GM12878 (cell line): ENCODE results near the gene CDX1. TPM values are rescaled to one million over a fixed set of nuclear protein-coding genes. Genes with fewer than 3 reads are reported as not detected.

Experiments used
- ATAC-seq: fragments of 200-7000 bp; cut with Tn5 transposase; 3 replicates; pipeline ENCODE4 v1.9.1; 2020; ENCODE audit warnings: mild to moderate bottlenecking, moderate library complexity
- BruUV-seq: library from RNA; stranded (reverse); fragments of 400-500 nt; replicated peaks from 2 replicates; lab custom pipeline; 2021; lab: Mats Ljungman, UMichigan
- CTCF ChIA-PET: fragments of 300-600 bp; sonication (Branson Sonifier 250); formaldehyde crosslinking; extraction: SDS; loops from one replicate; lab custom pipeline; 2021; ENCODE audit warnings: inconsistent platforms; lab: Yijun Ruan, JAX
- POLR2A ChIA-PET: fragments of 350-600 bp; formaldehyde crosslinking; extraction: SDS; loops from one replicate; lab custom pipeline; 2021; ENCODE audit warnings: inconsistent platforms; lab: Charles Lee
- RAD21 ChIA-PET: fragments of 300-600 bp; sonication (Branson Sonifier 250); formaldehyde crosslinking; loops from one replicate; lab custom pipeline; 2023; ENCODE audit warnings: antibody characterized with exemption; ENCODE audit not compliant: unreplicated experiment; lab: Charles Lee
- SMC1A ChIA-PET: fragments of 300-600 bp; sonication (Branson Sonifier 250); formaldehyde crosslinking; loops from one replicate; lab custom pipeline; 2023; ENCODE audit not compliant: unreplicated experiment, uncharacterized antibody; lab: Charles Lee
- DNase-seq: peaks from one replicate; pipeline ENCODE4 v3.0.0-alpha.2; 2011; ENCODE audit warnings: low read depth, low spot score
- FAIRE-seq: peaks from 3 replicates; lab custom pipeline; 2011; peaks lifted over from hg19 to GRCh38; lab: Jason Lieb, UNC
- H2AFZ ChIP-seq: 2 replicates; pipeline ENCODE4 v1.6.0; 2011; ENCODE audit warnings: low read depth, low read length, control low read depth; ENCODE audit not compliant: control insufficient read depth
- H3K27ac ChIP-seq: 2 replicates; pipeline ENCODE4 v1.5.1; 2011; ENCODE audit warnings: control low read depth; ENCODE audit not compliant: control insufficient read depth, insufficient read depth
- H3K27me3 ChIP-seq, 2 experiments: replicated peaks in 1 of 2; 2 replicates each; pipeline versions ENCODE4 v1.6.0 to v1.6.1; 2011; ENCODE audit warnings: low read length in 1 of 2; ENCODE audit not compliant: control insufficient read depth in 2 of 2, insufficient read depth in 2 of 2
- H3K36me3 ChIP-seq, 2 experiments: 2 replicates each; pipeline ENCODE4 v1.5.1; 2011; ENCODE audit warnings: low read length in 1 of 2; ENCODE audit not compliant: control insufficient read depth in 2 of 2, insufficient read depth in 2 of 2
- H3K4me1 ChIP-seq: 2 replicates; pipeline ENCODE4 v1.6.1; 2011; ENCODE audit warnings: mild to moderate bottlenecking, low read length, moderate library complexity, mixed read lengths; ENCODE audit not compliant: control insufficient read depth, insufficient read depth
- H3K4me2 ChIP-seq: 2 replicates; pipeline ENCODE4 v1.6.0; 2011; ENCODE audit warnings: control low read depth; ENCODE audit not compliant: control insufficient read depth, insufficient read depth
- H3K4me3 ChIP-seq: fragments of 200-600 bp; sonication (generic); 2 replicates; pipeline ENCODE4 v1.5.1; 2016
- H3K79me2 ChIP-seq: 2 replicates; pipeline ENCODE4 v1.6.0; 2011; ENCODE audit warnings: low read length; ENCODE audit not compliant: control insufficient read depth, insufficient read depth
- H3K9ac ChIP-seq: 2 replicates; pipeline ENCODE4 v1.8.0; 2011; ENCODE audit warnings: low read length, control low read depth, mixed read lengths; ENCODE audit not compliant: control insufficient read depth, insufficient read depth
- H3K9me3 ChIP-seq: replicated peaks from 3 replicates; pipeline ENCODE4 v1.5.1; 2011; ENCODE audit warnings: mild to moderate bottlenecking, low read length; ENCODE audit not compliant: control insufficient read depth, insufficient read depth
- H4K20me1 ChIP-seq: 2 replicates; pipeline ENCODE4 v1.6.0; 2011; ENCODE audit not compliant: control insufficient read depth, insufficient read depth
- BRCA1 ChIP-seq: IDR thresholded peaks from 2 replicates; pipeline ENCODE4 v1.6.1; 2011; ENCODE audit warnings: low read depth, low read length, improper control_type of control experiment
- CHD1 ChIP-seq: IDR thresholded peaks from 2 replicates; pipeline ENCODE4 v1.6.1; 2012; ENCODE audit warnings: low read depth, low read length, improper control_type of control experiment
- EED ChIP-seq: sonication (generic); IDR thresholded peaks from 2 replicates; pipeline ENCODE4 v1.6.1; 2016; ENCODE audit warnings: antibody characterized with exemption, low read depth
- FOXM1 ChIP-seq: IDR thresholded peaks from 2 replicates; pipeline ENCODE4 v1.6.1; 2012; ENCODE audit warnings: low read depth, mild to moderate bottlenecking, inconsistent platforms, low read length, moderate library complexity
- PBX3 ChIP-seq: IDR thresholded peaks from 2 replicates; pipeline ENCODE4 v1.6.1; 2011; ENCODE audit warnings: mild to moderate bottlenecking, low read depth, low read length, moderate library complexity; ENCODE audit not compliant: insufficient replicate concordance
- SUPT20H ChIP-seq: IDR thresholded peaks from 2 replicates; pipeline ENCODE4 v1.6.1; 2011; ENCODE audit warnings: low read depth, mild to moderate bottlenecking, low read length, moderate library complexity, borderline replicate concordance; ENCODE audit not compliant: control insufficient read depth
- ZNF207 ChIP-seq: fragments of 450-650 bp; IDR thresholded peaks from 2 replicates; pipeline ENCODE4 v1.6.1; 2014; ENCODE audit warnings: antibody characterized with exemption, mild to moderate bottlenecking, borderline replicate concordance
- WGBS: methylation state at CpG from one replicate; pipeline ENCODE4 v1.1.6; 2016; ENCODE audit warnings: low lambda C conversion rate; ENCODE audit not compliant: insufficient replicate concordance, insufficient coverage; ENCODE audit errors: missing lambda C conversion rate; 5-methylcytosine and 5-hydroxymethylcytosine counted together
- in situ Hi-C: fragments of 300-500 bp; cut with MboI; formaldehyde crosslinking; loops from 9 replicates; pipeline ENCODE4 v1.14.3; 2018; ENCODE audit warnings: mixed read lengths
- intact Hi-C: fragments of 100-400 bp; cut with micrococcal nuclease; formaldehyde crosslinking; loops from one replicate; pipeline ENCODE4 v1.14.2; 2022; ENCODE audit not compliant: unreplicated experiment
- polyA plus RNA-seq, 11 experiments: library from polyadenylated mRNA; depleted of rRNA in 4 of 11; unstranded in 6 of 11; stranded (reverse) in 5 of 11; fragments of >200 nt; fragmentation: Nextera tagmentation in 4 of 11; fragmentation: Illumina TruSeq in 1 of 11; extraction: Ambion mirVana in 4 of 11; extraction: Trizol in 1 of 11; gene quantifications; 1 replicate in 1 of 11; 2 replicates in 10 of 11; pipeline versions ENCODE4 v1.2.1 to v1.2.3, GENCODE V29; 2011 to 2016; ENCODE audit warnings: inconsistent platforms in 2 of 11, missing spikeins in 2 of 11, low read depth in 1 of 11
- total RNA-seq, 4 experiments: library from RNA; depleted of rRNA in 3 of 4; stranded (reverse); fragments of >200 nt in 3 of 4; fragmentation: Illumina TruSeq in 1 of 4; extraction: Trizol in 1 of 4; gene quantifications; 2 replicates each; pipeline versions ENCODE4 v1.2.1 to v1.2.3, GENCODE V29; 2013 to 2021
- TF ChIP-seq, protein P1 (sequence below): fragments of 450-650 bp; formaldehyde crosslinking; IDR thresholded peaks from 2 replicates; pipeline ENCODE4 v1.4.0; 2020; ENCODE audit warnings: mild to moderate bottlenecking, moderate library complexity
- TF ChIP-seq, protein P2 (sequence below): fragments of 450-650 bp; IDR thresholded peaks from 2 replicates; pipeline ENCODE4 v1.6.1; 2016; ENCODE audit warnings: mild to moderate bottlenecking
- TF ChIP-seq, protein P3 (sequence below): fragments of 450-650 bp; IDR thresholded peaks from 2 replicates; pipeline ENCODE4 v1.6.1; 2017; ENCODE audit warnings: mild to moderate bottlenecking, moderate library complexity
- TF ChIP-seq, protein P4 (sequence below): IDR thresholded peaks from 2 replicates; pipeline ENCODE4 v1.6.1; 2012; ENCODE audit warnings: low read length, inconsistent platforms

The CDX1 gene
- total and polyA plus RNA-seq, 10 of the 15 experiments (the other 5 are each of a cell fraction or from before 2014, with no cell fraction given), result not detected

DNA sequence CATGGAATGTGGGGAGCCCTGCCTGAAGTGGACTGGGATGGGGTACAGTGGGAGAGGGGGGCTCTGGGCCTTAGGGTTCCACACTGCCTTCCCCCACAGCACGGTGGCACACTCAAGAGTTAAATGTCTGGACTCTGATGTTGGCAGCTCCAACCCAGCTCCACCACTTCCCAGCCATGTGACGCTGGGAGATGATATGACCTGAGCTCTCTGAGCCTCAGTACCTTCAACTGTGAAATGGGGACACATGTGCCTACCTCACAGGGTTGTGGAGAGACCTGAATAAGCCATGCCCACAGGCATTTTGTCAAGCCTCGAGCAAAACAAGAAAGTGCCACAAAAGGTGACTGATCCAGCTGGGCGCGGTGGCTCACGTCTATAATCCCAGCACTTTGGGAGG, 7.5 kb upstream of the CDX1 start:
- DNase-seq, result no peak
- Histone ChIP-seq H2AFZ (no peak overlapping the region), H3K4me1 (peaks cover 13% of the 10 kb centered on the region), H3K9ac (no peak overlapping the region), H3K27me3 (no peaks in the 10 kb centered on the region), H3K4me2 (no peak overlapping the region), H3K79me2 (no peaks in the 10 kb centered on the region), H3K4me3 (no peak overlapping the region), H3K36me3 (no peaks in the 10 kb centered on the region), H4K20me1 (no peaks in the 10 kb centered on the region), H3K9me3 (no peaks in the 10 kb centered on the region), H3K27ac (no peak overlapping the region)
- no TSS peak for BruUV-seq
- WGBS, result 52% methylated on average over 6 of the region's 6 CpGs
- ChIA-PET SMC1A (interaction anchor here (0.7 to 1.1 kb wide), 2 partner anchors 12 to 192 kb away, joined by 3 to 4 read pairs; no protein-coding TSS in a partner anchor), POLR2A (interaction anchor here (0.5 to 1.1 kb wide), 3 partner anchors 12 to 132 kb away, joined by 3 to 4 read pairs (median 3); no protein-coding TSS in a partner anchor), CTCF (interaction anchor here (0.7 to 6.7 kb wide), 10 partner anchors 14 to 291 kb away, joined by 3 to 68 read pairs (median 3); partner anchors contain the start of gene RPS14), RAD21 (interaction anchor here (0.6 to 2.2 kb wide), 8 partner anchors 18 to 278 kb away, joined by 3 to 8 read pairs (median 4); no protein-coding TSS in a partner anchor)
- in situ Hi-C loops (no loop called here), intact Hi-C loops (no loop called here)
- no peak for ATAC-seq
- FAIRE-seq, result no peak
- TF ChIP-seq ZNF207, result no peak
- TF ChIP-seq, protein P1, sequence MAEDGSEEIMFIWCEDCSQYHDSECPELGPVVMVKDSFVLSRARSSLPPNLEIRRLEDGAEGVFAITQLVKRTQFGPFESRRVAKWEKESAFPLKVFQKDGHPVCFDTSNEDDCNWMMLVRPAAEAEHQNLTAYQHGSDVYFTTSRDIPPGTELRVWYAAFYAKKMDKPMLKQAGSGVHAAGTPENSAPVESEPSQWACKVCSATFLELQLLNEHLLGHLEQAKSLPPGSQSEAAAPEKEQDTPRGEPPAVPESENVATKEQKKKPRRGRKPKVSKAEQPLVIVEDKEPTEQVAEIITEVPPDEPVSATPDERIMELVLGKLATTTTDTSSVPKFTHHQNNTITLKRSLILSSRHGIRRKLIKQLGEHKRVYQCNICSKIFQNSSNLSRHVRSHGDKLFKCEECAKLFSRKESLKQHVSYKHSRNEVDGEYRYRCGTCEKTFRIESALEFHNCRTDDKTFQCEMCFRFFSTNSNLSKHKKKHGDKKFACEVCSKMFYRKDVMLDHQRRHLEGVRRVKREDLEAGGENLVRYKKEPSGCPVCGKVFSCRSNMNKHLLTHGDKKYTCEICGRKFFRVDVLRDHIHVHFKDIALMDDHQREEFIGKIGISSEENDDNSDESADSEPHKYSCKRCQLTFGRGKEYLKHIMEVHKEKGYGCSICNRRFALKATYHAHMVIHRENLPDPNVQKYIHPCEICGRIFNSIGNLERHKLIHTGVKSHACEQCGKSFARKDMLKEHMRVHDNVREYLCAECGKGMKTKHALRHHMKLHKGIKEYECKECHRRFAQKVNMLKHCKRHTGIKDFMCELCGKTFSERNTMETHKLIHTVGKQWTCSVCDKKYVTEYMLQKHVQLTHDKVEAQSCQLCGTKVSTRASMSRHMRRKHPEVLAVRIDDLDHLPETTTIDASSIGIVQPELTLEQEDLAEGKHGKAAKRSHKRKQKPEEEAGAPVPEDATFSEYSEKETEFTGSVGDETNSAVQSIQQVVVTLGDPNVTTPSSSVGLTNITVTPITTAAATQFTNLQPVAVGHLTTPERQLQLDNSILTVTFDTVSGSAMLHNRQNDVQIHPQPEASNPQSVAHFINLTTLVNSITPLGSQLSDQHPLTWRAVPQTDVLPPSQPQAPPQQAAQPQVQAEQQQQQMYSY (CRISPR knock-in tag), result no peak
- TF ChIP-seq PBX3, result no peak
- TF ChIP-seq, protein P2, sequence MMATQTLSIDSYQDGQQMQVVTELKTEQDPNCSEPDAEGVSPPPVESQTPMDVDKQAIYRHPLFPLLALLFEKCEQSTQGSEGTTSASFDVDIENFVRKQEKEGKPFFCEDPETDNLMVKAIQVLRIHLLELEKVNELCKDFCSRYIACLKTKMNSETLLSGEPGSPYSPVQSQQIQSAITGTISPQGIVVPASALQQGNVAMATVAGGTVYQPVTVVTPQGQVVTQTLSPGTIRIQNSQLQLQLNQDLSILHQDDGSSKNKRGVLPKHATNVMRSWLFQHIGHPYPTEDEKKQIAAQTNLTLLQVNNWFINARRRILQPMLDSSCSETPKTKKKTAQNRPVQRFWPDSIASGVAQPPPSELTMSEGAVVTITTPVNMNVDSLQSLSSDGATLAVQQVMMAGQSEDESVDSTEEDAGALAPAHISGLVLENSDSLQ, result no peak
- TF ChIP-seq, protein P3, sequence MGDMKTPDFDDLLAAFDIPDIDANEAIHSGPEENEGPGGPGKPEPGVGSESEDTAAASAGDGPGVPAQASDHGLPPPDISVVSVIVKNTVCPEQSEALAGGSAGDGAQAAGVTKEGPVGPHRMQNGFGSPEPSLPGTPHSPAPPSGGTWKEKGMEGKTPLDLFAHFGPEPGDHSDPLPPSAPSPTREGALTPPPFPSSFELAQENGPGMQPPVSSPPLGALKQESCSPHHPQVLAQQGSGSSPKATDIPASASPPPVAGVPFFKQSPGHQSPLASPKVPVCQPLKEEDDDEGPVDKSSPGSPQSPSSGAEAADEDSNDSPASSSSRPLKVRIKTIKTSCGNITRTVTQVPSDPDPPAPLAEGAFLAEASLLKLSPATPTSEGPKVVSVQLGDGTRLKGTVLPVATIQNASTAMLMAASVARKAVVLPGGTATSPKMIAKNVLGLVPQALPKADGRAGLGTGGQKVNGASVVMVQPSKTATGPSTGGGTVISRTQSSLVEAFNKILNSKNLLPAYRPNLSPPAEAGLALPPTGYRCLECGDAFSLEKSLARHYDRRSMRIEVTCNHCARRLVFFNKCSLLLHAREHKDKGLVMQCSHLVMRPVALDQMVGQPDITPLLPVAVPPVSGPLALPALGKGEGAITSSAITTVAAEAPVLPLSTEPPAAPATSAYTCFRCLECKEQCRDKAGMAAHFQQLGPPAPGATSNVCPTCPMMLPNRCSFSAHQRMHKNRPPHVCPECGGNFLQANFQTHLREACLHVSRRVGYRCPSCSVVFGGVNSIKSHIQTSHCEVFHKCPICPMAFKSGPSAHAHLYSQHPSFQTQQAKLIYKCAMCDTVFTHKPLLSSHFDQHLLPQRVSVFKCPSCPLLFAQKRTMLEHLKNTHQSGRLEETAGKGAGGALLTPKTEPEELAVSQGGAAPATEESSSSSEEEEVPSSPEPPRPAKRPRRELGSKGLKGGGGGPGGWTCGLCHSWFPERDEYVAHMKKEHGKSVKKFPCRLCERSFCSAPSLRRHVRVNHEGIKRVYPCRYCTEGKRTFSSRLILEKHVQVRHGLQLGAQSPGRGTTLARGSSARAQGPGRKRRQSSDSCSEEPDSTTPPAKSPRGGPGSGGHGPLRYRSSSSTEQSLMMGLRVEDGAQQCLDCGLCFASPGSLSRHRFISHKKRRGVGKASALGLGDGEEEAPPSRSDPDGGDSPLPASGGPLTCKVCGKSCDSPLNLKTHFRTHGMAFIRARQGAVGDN, result no peak
- TF ChIP-seq BRCA1, result no peak
- no peak for TF ChIP-seq SUPT20H
- TF ChIP-seq CHD1, result no peak
- no peak for TF ChIP-seq FOXM1
- TF ChIP-seq, protein P4, sequence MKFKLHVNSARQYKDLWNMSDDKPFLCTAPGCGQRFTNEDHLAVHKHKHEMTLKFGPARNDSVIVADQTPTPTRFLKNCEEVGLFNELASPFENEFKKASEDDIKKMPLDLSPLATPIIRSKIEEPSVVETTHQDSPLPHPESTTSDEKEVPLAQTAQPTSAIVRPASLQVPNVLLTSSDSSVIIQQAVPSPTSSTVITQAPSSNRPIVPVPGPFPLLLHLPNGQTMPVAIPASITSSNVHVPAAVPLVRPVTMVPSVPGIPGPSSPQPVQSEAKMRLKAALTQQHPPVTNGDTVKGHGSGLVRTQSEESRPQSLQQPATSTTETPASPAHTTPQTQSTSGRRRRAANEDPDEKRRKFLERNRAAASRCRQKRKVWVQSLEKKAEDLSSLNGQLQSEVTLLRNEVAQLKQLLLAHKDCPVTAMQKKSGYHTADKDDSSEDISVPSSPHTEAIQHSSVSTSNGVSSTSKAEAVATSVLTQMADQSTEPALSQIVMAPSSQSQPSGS, result no peak
- TF ChIP-seq EED, result no peak
